ENCODE results near the gene PPP2R5C.

The PPP2R5C gene

DNA sequence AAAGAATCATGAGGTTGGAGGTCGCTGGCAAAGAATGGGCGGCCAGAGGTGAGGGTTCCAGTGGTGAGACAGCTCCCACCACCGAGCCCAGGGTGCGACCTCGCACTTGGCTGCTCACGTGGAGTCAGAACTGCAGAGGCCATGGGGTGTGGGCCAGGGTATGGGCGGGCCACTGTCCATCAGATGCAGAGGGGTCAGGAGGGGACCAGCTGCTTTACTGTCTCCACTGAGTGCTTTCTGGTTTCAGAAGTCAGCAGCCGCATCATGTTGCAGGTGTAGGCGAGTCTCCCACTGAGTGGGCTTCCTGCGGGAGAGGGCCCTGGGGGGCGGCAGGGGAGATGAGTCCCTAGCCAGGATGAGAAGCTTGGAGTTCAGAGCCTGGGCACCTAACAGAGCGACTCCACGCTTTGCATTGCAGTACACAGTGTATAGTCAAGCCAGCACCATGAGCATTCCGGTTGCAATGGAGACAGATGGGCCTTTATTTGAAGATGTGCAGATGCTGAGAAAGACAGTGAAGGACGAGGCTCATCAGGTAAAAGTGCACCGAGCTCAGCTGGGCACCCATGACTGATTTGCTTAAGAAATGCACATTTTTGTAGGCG is 156.0 kb downstream of the PPP2R5C start:
- DNase-seq (ENCODE audit: low read depth): no peak

GRCh38 chr14:101918065-101918989 is 156.8 kb downstream of the PPP2R5C start:
- DNase-seq (ENCODE audit: low read depth): no peak

- DNase-seq (ENCODE audit: low read depth): no peak
Measured at GRCh38 chr14:101920271-101920670, 158.8 kb downstream of the PPP2R5C start.

DNA sequence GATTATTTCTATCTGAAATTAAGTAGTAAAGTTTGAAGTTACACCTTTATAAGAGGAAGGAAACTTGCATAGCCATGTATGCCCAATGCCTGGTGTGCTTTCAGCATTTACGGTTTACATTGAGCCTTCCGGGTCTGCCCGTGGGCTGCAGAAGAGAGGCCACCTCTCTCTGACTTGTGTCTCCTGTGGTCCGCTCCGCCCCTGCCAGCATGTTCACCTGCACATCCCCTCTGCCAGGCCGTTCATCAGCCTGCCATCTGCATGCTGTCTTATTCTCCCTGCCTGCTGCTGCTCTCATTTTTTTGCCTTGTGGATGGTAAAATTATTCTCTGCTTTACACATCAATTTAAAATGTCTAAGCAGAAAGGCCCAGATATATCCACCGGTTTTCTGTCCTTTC is 161.4 kb downstream of the PPP2R5C start:
- DNase-seq (ENCODE audit: low read depth): no peak

- no peak for DNase-seq (ENCODE audit: low read depth)
Measured at GRCh38 chr14:101925152-101925551, 163.6 kb downstream of the PPP2R5C start.

DNA sequence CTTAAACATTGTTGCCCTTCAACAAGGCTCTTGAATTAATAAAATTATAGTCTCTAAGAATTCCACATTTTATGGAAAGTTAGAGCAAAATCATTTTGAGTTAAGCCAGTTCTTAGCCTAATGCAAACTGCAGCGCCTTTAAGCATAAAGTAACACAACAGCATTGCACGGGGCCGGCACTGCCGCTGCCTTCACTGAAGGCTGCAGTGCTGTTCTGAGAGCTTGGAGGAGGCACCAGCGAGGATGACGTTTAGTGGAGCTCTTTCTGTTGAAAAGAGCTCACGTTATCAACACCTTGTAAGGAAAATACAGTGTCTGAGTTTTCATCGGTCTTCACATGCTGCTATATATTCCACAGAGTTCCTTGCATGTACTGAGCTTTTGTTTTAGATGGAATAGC is 164.6 kb downstream of the PPP2R5C start:
- no peak for DNase-seq (ENCODE audit: low read depth)

DNA sequence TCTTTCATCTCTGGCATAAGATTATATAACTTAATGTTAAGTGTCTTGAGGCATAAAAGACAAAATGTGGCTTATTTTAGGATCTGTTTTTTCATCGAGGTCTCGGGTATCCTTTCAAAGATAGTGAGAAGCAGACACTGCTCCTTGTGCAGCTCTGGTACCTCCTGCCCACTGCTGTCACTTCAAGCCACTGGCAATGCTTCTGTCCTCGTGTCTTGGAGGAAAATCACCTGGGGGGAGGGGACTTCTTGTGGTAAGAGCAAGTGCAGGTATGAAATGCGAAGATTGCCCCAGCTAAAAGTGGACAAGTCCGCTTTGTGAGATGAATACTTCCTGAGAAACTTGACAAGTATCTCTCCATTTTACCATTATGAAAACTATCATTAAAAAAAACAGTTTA is 165.1 kb downstream of the PPP2R5C start:
- no peak for DNase-seq (ENCODE audit: low read depth)

DNA sequence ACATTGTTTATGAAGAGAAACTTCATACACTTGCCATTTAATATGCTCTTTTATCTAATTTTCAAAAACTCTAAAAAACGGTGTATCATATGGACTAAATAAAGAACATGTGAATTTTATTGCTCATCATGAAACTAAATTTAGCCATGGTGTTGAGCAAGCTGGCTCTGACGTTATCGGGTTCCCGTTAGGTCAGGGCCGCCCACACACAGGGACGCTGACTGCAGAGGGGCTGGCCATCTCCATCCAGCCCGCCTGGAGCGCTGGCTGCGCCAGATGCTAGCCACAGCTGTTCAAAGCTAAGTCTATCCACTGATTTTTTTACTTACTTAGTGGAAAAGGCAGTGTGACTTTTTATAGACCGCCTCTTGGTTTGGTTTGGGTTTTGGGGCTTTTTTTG is 166.3 kb downstream of the PPP2R5C start:
- DNase-seq (ENCODE audit: low read depth): peak; percentile 84

- no peak for DNase-seq (ENCODE audit: low read depth)
Measured at GRCh38 chr14:101928415-101928841, 166.9 kb downstream of the PPP2R5C start.

GRCh38 chr14:101929096-101929495 is 167.6 kb downstream of the PPP2R5C start:
- DNase-seq (ENCODE audit: low read depth): no peak

DNA sequence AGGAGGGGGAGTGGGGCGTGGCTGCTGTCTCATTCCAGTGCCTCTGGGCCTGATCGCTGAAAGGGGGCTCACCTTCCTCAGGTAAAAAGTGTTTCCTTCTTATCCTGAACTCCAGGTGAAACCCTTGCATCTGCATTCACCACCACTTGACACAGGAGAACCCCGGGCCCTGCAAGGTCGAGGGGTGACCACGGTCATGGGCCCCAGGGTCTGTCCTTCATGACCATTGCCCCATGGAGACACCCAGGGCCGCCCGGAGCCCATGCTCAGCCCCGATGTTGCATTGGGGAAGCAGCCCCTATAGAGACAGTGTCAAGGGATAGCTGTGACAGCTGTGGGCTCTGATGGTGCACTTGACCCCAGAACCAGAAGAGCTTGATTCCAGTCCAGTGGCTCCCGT is 168.4 kb downstream of the PPP2R5C start:
- no peak for DNase-seq (ENCODE audit: low read depth)

DNA sequence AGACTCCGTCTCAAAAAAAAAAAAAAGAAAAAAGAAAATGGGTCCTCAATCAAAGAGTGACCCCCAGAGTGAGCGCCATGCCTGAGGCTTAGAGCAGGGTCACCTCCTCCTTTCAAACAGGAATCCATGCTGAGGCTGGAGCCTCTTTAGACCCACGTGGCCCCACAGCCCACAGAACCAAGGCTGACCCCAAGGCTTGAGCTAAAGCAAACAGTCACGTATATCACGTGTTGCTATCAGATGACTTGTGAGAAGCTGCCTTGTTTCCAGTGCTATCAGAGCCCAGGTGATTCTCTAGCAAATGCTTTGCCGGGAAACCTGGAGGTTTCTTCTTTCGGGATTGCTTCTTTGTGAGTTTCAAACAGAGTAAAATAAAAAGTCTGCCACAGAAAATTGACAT is 171.2 kb downstream of the PPP2R5C start:
- no peak for DNase-seq (ENCODE audit: low read depth)

DNA sequence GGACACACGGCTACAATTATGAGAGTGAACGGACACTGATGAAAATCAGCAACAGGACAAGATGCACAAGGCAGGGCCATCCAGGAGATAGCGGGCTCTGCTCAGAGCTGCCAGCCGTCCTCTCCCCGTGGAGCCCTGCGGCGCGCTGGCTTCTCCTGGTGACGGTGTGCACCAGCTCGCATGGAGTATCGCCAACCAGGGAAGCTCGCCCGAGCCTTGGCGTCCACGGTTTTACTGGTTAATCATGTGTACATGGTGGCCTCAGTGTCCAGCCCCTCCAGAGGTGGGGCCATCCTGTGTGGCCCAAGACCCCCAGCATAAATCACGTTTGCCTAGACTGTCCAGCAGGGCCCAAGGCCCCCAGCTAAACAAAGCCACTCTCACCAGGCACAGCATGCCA is 171.7 kb downstream of the PPP2R5C start:
- DNase-seq (ENCODE audit: low read depth): no peak

- no peak for DNase-seq (ENCODE audit: low read depth)
Measured at GRCh38 chr14:101934601-101935150, 173.2 kb downstream of the PPP2R5C start.

- no peak for DNase-seq (ENCODE audit: low read depth)
Measured at GRCh38 chr14:101937926-101938767, 176.6 kb downstream of the PPP2R5C start.

- DNase-seq (ENCODE audit: low read depth): no peak
Measured at GRCh38 chr14:101939646-101940170, 178.2 kb downstream of the PPP2R5C start.

- no peak for DNase-seq (ENCODE audit: low read depth)
Measured at GRCh38 chr14:101944451-101944850, 182.9 kb downstream of the PPP2R5C start.

GRCh38 chr14:101945171-101945570 is 183.7 kb downstream of the PPP2R5C start:
- no peak for DNase-seq (ENCODE audit: low read depth)

- no peak for DNase-seq (ENCODE audit: low read depth)
Measured at GRCh38 chr14:101947577-101947903, 186.0 kb downstream of the PPP2R5C start.

GRCh38 chr14:101947904-101948665 is 186.6 kb downstream of the PPP2R5C start:
- peak; percentile 100 for DNase-seq (ENCODE audit: low read depth)

DNA sequence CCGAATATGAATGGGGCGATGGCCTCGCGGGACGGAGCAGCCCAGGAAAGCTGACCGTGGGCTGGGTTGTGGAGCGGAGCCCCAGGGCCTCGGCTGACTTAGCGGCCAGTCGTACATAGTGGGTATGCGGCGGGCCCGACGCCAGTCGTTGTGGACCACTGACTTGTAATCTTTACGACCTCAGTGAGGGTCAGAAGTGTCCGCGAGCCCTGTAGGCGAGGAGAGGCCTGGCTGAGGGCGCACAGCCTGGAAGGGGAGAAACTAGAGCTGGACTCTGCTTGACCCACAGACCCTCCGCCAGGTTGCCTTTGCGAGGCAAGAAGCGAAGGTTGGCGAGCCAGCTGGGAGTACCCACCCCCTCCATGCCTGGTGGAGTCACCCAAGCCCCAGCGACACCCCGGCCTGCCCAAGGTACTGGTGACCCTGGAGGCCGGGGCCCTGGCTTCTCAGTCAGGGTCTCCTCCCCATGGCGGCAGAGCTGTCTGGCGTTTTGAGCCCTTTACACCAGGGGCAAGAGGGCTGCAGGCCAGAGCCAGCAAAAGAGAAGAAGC is 187.2 kb downstream of the PPP2R5C start:
- DNase-seq (ENCODE audit: low read depth): no peak

Data from non-pigmented ciliary epithelial cell (primary cell).